Thyroid gland (tissue), 4 donors: ENCODE results near the gene CPSF3. TPM values are rescaled to one million over a fixed set of nuclear protein-coding genes. Genes with fewer than 3 reads are reported as not detected.

Source experiments
- DNase-seq, 2 donors: peaks; one replicate each; pipeline ENCODE4 v3.0.0-alpha.2; 2019
- H3K27ac ChIP-seq, 3 donors: fragments of 200-600 bp; sonication (generic); 1 replicate in 2 of 3; 2 replicates in 1 of 3; pipeline ENCODE4 v1.5.1; 2016 to 2019; ENCODE audit warnings: mild to moderate bottlenecking in 1 of 3, moderate library complexity in 1 of 3
- H3K27me3 ChIP-seq: fragments of 200-600 bp; sonication (generic); one replicate; pipeline ENCODE4 v1.5.1; 2019
- H3K36me3 ChIP-seq, 2 donors: fragments of 200-600 bp; sonication (generic); one replicate each; pipeline ENCODE4 v1.5.1; 2016 to 2019
- H3K4me1 ChIP-seq, 2 donors: fragments of 200-600 bp; sonication (generic); one replicate each; pipeline ENCODE4 v1.5.1; 2017 to 2019
- H3K4me3 ChIP-seq, 3 donors: fragments of 200-600 bp; sonication (generic); replicated peaks in 1 of 3; 1 replicate in 2 of 3; 2 replicates in 1 of 3; pipeline ENCODE4 v1.5.1; 2016; ENCODE audit warnings: mild to moderate bottlenecking in 1 of 3
- H3K9me3 ChIP-seq: fragments of 200-600 bp; sonication (generic); one replicate; pipeline ENCODE4 v1.5.1; 2017
- CTCF ChIP-seq, 6 experiments: fragments of 200-600 bp in 3 of 6; fragments of 450-650 bp in 3 of 6; sonication (generic) in 3 of 6; IDR thresholded peaks; one replicate each; pipeline ENCODE4 v1.5.1; 2016 to 2019; ENCODE audit warnings: antibody characterized with exemption in 6 of 6, mild to moderate bottlenecking in 2 of 6, inconsistent platforms in 1 of 6, moderate library complexity in 1 of 6
- POLR2A ChIP-seq, 2 donors: fragments of 450-650 bp; IDR thresholded peaks; one replicate each; pipeline ENCODE4 v1.6.1; 2017; ENCODE audit warnings: antibody characterized with exemption in 2 of 2, mild to moderate bottlenecking in 2 of 2, moderate library complexity in 1 of 2
- WGBS, 2 donors: methylation state at CpG; one replicate each; pipeline ENCODE4 v1.1.5; 2017; 5-methylcytosine and 5-hydroxymethylcytosine counted together
- intact Hi-C: fragments of 100-400 bp; cut with DNase I; formaldehyde crosslinking; loops from one replicate; pipeline ENCODE4 v1.15.1; 2023
- total RNA-seq, 4 donors: library from RNA; depleted of rRNA; stranded (reverse); fragments of >200 nt; gene quantifications; one replicate each; pipeline ENCODE4 v1.2.3, GENCODE V29; 2016

Gene CPSF3
- total RNA-seq, 4 donors from 2014 or later, result 21.7 to 33.6 (median 29.1) TPM

GRCh38 chr2:9415516-9416169, 7.8 kb upstream of the CPSF3 start:
- intact Hi-C loops, result no loop called here
- TF ChIP-seq POLR2A (IDR thresholded peaks at IDR 0.05), result no peak
- TF ChIP-seq CTCF (IDR thresholded peaks at IDR 0.05), result no peak
- H3K36me3 ChIP-seq, result peaks cover 0 to 12% of the 10 kb centered on the region in 2 donors
- WGBS, 2 donors, result 86 to 90% methylated on average over 16 of the region's 16 CpGs
- H3K4me3 ChIP-seq, result no peak overlapping the region
- DNase-seq, result no peak
- H3K27ac ChIP-seq, result no peak overlapping the region
- no peaks in the 10 kb centered on the region for H3K9me3 ChIP-seq
- H3K27me3 ChIP-seq, result no peaks in the 10 kb centered on the region
- peaks cover 0 to 6% of the 10 kb centered on the region in 2 donors for H3K4me1 ChIP-seq

DNA sequence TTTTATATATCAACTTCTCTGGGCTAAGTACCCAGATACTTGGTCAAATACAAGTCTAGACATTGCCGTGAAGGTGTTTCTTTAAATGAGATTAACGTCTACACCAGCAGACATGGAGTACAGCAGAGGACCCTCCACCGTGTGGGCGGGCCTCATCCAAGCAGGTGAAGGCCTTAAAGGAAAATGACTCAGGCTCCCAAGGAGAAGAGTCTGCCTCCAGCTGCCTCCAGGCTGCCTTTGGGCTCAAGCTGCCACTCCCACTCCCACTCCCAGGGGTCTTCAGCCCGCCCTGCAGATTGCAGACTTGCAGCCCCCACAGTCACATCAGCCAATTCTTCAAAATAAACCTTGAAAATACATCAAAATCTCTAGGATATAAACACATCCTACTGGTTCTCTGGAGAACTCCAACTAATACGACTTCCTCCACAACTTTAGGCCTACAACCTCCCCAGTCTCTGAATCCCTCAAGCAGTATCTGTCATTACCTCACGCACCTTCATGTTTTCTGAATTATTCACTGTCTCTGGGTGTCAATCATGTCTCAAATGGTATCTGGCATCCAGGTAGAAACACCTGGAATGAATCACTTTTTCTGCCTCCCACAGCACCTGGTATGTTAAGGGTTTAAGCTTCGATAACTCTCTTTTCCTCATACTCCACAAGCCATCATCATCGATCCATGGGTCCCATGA, 7.0 kb upstream of the CPSF3 start:
- no peaks in the 10 kb centered on the region for H3K9me3 ChIP-seq
- intact Hi-C loops, result no loop called here
- no peaks in the 10 kb centered on the region for H3K27me3 ChIP-seq
- no peak overlapping the region for H3K27ac ChIP-seq
- no peak overlapping the region for H3K4me3 ChIP-seq
- WGBS, 2 donors, result 86 to 87% methylated on average over 9 of the region's 9 CpGs
- H3K4me1 ChIP-seq, result peaks cover 0 to 6% of the 10 kb centered on the region in 2 donors
- peaks cover 0 to 5% of the 10 kb centered on the region in 2 donors for H3K36me3 ChIP-seq
- no peak for DNase-seq
- TF ChIP-seq CTCF (IDR thresholded peaks at IDR 0.05), result no peak
- no peak for TF ChIP-seq POLR2A (IDR thresholded peaks at IDR 0.05)

GRCh38 chr2:9416962-9417316, 6.5 kb upstream of the CPSF3 start:
- Histone ChIP-seq H3K27ac (no peak overlapping the region), H3K27me3 (no peaks in the 10 kb centered on the region), H3K4me3 (no peak overlapping the region), H3K4me1 (peaks cover 2 to 10% of the 10 kb centered on the region in 2 donors), H3K36me3 (peaks cover 0 to 2% of the 10 kb centered on the region in 2 donors), H3K9me3 (no peaks in the 10 kb centered on the region)
- no peak for DNase-seq
- 92 to 97% methylated on average over 7 of the region's 7 CpGs for WGBS, 2 donors
- intact Hi-C loops, result no loop called here
- TF ChIP-seq POLR2A (IDR thresholded peaks at IDR 0.05) (no peak), CTCF (IDR thresholded peaks at IDR 0.05) (no peak)

- Histone ChIP-seq H3K4me3 (no peak overlapping the region), H3K27ac (peak overlapping the region in 1 of 3 donors; percentile 14), H3K9me3 (no peaks in the 10 kb centered on the region), H3K27me3 (no peaks in the 10 kb centered on the region), H3K4me1 (peaks cover 9 to 12% of the 10 kb centered on the region in 2 donors), H3K36me3 (no peaks in the 10 kb centered on the region)
- no peak for TF ChIP-seq POLR2A (IDR thresholded peaks at IDR 0.05)
- no peak for TF ChIP-seq CTCF (IDR thresholded peaks at IDR 0.05)
- peak; percentile 19 to 37 for DNase-seq
- 30 to 40% methylated on average over 3 of the region's 3 CpGs for WGBS, 2 donors
- intact Hi-C loops, result no loop called here
Observed at GRCh38 chr2:9417725-9418124, 5.7 kb upstream of the CPSF3 start.

DNA sequence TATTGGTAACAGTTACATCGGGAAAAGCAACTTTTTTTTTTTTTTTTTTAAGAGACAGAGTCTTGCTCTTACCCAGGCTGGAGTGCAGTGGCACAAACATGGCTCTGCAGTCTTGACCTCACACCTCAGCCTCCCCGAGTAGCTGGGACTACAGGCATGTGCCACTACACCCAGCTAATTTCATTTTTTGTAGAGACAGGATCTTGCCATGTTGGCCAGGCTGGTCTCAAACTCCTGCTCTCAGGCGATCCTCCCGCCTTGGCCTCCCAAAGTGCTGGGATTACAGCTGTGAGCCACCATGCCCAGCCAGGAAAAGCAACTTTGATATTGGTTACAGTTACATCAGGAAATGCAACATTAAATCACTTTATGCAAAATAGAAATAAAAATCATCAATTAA, 4.7 kb upstream of the CPSF3 start:
- Histone ChIP-seq H3K9me3 (no peaks in the 10 kb centered on the region), H3K4me1 (peaks cover 11 to 12% of the 10 kb centered on the region in 2 donors), H3K27ac (no peak overlapping the region), H3K4me3 (no peak overlapping the region), H3K27me3 (no peaks in the 10 kb centered on the region), H3K36me3 (no peaks in the 10 kb centered on the region)
- no peak for TF ChIP-seq CTCF (IDR thresholded peaks at IDR 0.05)
- TF ChIP-seq POLR2A (IDR thresholded peaks at IDR 0.05), result no peak
- 86 to 87% methylated on average over 4 of the region's 4 CpGs for WGBS, 2 donors
- no peak for DNase-seq
- intact Hi-C loops, result no loop called here
